CD4-positive, alpha-beta T cell treated with Interleukin-17A for 4 hours (primary cell): ENCODE measurements around the gene ZNF92.
A peak's percentile ranks its signal among the peaks of the same experiment; 100 is the strongest.
"Not testable (repeated sequence)": the region's sequence is repeated elsewhere in the genome, so short reads cannot be mapped to it uniquely, and the experiment has no call there.

Experiments used
- DNase-seq: peaks from one replicate; pipeline ENCODE4 v3.0.0-alpha.2; 2020; ENCODE audit warnings: mixed read lengths

The ZNF92 gene

DNA sequence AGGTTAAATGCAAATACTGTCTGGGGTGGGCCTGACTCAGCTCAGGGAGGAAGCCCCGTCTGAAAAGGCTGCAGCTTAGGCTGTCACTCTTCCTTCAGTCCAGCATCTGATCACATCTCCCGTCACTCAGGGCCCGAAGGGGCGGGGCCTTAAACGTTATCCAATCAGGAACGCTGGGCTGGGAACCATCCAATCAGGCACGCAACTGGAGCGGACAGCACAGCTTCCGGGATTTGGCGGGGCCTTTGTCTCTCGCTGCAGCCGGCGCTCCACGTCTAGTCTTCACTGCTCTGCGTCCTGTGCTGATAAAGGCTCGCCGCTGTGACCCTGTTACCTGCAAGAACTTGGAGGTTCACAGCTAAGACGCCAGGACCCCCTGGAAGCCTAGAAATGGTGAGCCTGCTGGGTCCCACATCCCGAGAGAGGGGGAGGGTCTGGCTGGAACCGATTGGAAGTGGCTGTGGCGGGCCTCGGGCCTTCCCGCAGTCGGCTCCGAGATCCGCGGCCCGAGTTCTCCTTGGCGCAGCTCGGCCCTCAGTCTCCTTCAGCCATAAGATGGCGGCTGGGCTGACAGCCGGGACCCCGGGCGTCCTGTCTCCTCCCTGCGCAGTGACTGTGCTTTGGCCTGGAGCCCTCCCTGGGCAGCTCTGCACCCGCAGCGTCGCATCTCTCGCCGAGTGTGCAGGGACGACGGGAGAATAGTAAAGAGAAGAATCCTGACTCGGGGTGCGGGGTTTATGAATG, at the start of gene ZNF92:
Gene ZNF92, plus strand, starts transcription at position 248 of the 744 bp plus-strand sequence. Its CDS starts 143 bp downstream, at position 391.
- DNase-seq, result peak; percentile 97

DNA sequence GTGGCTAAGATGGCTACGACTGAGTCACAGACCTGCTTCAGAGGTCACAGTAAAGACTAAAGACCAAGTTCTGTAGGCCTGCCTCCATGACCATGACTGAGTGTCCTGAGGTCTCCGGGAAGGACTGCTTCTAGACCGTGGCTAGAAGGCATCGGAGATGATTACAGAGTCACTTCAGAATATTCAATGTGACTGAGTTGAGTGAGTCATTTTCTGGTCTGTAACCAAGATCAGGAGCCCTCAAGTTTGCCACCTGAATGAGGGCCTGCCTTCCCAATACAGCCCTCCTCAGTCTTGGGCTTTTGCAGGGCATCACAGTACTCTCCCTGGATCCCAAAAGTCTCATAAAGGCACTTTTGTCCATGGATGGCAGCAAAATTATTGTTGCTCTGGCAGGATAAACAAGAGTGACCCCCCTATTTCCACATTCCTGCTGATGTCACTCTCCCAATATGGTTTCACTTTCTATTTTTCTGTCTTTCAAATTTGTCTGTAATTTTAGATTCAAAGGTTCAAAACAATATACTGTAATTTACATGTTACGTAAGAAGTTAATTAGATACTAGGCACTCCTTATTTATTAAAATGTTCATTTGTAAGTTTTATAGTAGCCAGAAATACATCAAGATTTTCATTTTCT, 47.7 kb upstream of the ZNF92 start:
- DNase-seq, result no peak

DNA sequence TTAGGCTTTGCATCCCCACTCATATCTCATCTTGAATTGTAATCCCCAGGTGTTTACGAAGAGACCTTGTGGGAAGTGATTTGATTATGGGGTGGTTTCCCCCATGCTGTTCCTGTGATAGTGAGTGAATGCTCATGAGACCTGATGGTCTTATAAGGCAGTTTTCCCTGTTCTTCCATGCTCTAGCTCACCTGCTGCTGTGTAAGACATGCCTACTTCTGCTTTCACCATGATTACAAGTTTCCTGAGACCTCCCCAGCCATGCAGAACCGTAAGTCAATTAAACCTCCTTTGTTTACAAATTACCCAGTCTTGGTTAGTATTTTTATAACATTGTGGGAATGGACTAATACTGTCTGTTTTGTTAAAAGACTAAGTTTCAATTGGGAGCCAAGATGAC, 35.3 kb upstream of the ZNF92 start:
- no peak for DNase-seq

DNA sequence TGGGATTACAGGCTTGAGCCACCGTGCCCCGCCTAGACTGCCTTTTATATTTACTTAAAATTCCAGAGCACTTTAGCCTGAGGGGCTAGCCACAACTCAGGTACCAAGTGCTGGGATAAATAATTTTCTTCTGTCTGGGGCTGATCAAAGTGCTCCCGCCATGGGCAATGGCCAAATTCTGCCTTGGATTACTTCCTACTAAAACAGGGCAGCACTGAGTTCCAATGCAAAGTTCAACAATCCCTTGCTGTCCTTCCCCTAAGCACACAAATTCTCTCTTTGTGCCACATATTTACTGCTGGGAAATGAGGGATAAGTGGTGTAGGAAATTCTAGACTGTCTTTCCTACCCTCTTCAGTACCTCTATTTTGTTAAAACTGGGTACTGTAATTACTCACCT, 34.4 kb upstream of the ZNF92 start:
- no peak for DNase-seq

DNA sequence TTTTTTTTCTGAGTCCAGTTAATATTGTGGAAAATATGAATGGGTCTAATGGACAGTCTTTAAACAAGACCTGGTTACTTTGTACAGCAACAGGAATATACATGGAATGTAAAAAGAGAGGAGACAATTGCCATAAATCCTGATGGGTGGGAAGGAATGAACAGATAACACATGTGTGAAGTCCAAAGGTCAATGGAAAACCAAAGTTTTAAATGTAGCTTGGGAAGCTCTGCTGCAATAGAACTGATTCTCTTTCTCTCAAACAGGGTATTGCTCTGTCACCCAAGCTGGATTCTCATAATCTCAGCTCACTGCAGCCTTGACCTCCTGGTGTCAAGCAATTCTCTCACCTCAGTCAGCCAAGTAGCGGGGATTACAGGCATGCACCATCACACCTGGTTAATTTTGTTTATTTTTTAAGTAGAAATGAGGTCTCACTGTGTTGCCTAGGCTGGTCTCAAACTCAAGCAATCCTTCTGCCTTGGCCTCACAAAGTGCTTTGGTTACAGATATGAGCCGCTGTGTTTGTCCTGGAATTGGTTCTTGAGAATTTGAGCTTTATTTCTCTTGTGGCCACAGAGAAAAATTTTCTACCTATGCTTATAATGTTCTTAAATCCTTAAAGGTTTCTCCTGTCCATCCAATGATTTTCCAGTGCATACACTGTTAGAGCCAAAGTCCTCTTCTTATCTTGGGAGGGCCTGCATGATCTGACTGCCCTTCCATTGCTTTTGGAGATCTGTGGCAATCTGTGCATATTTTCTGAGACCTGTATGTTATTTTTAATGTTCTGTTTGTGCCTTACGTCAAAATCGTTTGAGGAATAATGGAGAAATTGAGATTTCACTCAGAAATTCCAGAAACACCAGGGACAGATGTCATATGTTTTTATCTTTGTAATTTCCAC, 30.7 kb upstream of the ZNF92 start:
- no peak for DNase-seq

DNA sequence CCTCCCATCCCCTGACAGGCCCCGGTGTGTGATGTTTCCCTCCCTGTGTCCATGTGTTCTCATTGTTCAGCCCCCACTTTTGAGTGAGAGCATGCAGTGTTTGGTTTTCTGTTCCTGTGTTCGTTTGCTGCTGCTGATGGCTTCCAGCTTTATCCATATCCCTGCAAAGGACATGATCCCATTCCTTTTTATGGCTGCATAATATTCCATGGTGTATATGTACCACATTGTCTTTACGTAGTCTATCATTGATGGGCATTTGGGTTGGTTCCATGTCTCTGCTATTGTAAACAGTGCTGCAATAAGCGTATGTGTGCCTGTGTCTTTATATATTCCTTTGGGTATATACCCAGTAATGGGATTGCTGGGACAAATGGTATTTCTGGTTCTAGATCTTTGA, 29.1 kb upstream of the ZNF92 start:
- DNase-seq, result not testable (repeated sequence)

DNA sequence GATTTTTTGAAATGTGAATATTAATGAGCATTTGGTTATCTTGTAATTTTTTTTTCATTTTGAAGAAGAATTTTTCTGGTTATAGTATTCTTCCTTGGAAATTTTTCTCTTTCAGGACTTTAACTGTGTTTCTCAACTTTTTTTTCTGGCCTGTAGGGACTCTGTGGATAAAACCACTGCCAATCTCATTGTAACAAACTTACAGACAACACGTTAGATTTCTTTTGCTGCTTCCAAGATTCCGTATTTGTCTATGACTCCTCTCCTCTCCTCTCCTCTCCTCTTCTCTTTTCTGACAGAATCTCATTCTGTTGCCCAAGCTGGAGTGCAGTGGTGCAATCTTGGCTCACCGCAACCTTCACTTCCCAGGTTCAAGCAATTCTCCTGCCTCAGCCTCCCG, 19.4 kb upstream of the ZNF92 start:
- no peak for DNase-seq

DNA sequence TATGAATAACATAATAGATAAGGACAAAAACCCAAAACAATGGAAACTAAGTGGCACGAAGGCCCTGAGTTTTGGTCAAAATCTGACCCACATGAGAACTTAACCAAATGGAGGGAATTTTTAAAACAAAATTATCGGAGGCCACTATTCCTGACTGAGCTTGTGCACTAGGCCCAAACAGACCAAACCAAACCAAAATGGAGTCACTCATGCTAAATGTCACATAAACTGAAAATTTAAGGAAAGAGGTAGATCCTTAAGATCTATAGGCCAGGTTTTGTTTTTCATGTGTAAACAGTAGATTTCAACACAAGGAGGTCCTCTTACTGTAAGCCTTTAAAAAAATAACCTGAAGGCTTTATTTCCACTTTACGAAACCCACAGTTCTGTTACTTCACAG, 3.8 kb upstream of the ZNF92 start:
- DNase-seq, result no peak

DNA sequence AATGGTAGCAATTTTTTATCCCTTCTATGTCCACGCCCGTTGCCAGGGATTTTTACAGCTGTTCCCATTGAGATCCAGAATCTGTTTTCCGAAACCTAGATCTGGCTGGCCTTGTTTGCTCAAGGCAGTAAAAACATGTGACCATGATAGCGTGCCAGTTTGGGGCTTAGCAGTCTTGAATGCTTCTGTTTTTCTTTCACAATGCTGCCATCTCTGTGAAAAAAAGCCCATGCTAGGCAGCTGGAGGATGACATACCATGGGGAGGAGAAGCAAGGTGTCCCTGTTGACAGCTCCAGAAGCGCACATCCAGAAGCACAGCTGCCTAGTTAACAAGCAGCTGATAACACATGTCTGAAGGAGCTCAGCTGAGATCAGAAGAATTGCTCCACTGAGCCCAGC, 2.2 kb upstream of the ZNF92 start:
- DNase-seq, result no peak

DNA sequence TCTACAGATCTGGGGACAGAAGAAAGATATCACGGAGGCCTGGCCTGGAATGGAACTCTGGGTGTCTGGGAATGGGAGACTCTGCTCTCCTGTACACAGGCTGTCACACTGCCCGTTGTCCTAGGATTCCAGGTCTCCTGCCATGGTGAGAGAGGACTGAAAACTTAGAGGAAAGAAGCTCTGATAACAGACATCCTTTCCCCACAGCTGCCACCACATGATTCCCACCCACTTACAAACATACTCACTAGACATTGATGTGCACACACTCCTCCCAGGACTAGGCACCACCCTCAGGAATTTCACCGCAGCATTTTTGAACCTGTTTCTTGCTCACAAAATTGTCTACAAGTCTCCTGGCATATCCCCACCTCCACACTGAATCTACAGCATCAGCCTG, 5.7 kb downstream of the ZNF92 start:
- DNase-seq, result no peak

DNA sequence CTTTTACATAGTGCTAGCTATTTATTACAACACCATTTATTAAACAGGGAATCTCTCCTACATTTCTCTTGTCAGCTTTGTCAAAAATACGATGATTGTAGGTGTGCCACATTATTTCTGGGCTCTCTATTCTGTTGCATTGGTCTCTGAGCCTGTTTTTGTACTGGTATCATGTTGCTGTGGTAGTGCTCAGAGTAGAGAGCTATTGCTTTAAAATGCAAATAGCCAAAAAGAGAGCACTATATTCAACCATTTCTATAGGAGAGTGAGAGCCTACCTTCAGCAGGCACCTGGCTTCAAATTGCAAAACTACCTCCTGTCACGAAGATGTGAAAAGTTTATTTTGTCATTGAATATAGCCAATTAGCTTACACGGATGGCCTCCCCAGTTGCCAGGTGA, 8.1 kb downstream of the ZNF92 start:
- no peak for DNase-seq

DNA sequence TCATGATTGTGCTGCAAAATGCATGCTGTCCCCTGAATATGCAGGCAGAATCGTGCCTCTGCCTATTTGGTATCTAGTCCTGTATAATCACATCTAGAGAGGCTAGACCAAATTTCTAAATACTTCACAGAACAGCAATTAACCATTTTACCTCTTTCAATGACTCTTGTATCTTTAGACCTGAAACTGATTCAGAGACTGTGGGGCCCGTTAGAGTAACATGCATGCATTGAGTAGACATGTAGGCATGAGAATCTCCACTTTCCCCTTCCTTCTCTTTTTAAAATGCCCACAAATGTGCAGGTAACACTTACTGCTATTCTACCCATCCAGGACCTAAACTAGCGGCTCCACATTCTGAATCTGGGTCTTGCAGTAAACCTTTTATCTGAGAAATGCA, 8.8 kb downstream of the ZNF92 start:
- no peak for DNase-seq

DNA sequence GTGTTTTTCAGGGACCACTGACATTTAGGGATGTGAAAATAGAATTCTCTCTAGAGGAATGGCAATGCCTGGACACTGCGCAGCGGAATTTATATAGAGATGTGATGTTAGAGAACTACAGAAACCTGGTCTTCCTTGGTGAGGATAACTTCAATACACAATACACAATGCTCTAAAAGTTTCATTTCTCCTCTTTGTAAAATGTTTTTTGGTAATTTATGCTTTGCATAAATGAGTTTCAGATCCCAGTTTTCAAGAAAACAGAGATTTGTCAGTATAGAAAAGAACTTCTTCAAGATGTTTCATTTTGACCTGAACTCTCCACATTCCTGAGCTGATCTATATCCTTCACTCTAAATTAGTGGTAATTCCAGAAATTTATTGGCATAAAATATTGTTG, 14.2 kb downstream of the ZNF92 start:
- DNase-seq, result no peak

DNA sequence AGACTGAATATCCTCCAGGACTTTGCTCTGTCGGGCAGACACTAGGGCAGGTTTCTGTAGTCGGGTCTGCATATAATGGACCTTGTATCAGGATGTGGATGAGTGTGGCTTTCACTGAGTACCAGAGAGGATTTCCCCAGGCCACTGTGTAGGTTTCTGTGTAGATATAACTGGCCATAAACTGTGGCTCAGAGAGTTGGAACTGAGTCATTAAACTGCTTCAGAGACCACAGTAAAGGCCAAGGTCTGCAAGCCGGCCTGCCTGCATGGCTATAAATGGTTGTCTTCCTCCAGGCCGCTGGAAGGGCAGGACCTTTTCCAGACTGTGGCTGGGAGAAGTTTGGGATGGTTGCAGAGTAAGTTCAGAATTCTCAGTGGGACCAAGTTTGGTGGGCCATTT, 16.9 kb downstream of the ZNF92 start:
- no peak for DNase-seq

DNA sequence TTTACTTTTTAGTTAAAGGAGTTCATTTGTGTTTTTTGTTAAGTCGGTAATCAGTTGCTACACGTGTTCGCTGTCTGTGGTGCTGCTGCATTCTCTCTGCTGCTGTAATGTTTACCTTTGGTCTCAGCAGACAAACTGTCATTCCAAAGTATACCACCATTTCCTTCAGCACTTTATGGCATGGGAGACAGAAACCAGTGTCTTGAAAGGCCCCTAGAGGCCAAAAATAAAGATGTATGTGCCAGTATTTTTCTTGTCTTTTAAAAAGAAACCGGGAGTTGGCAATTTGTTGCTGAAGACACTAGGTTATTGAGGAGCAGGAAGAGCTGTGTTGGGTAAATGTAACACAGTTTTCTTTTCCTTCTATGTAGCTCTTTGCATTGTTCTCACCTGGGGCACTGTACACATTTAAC, 24.1 kb downstream of the ZNF92 start:
- DNase-seq, result no peak

DNA sequence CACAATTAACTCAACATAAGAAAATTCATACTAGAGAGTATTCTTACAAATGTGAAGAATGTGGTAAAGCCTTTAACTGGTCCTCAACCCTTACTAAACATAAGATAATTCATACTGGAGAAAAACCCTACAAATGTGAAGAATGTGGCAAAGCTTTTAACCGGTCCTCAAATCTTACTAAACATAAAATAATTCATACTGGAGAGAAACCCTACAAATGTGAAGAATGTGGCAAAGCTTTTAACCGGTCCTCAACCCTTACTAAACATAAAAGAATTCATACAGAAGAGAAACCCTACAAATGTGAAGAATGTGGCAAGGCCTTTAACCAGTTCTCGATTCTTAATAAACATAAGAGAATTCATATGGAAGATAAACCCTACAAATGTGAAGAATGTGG, 25.0 kb downstream of the ZNF92 start:
- DNase-seq, result not testable (repeated sequence)

DNA sequence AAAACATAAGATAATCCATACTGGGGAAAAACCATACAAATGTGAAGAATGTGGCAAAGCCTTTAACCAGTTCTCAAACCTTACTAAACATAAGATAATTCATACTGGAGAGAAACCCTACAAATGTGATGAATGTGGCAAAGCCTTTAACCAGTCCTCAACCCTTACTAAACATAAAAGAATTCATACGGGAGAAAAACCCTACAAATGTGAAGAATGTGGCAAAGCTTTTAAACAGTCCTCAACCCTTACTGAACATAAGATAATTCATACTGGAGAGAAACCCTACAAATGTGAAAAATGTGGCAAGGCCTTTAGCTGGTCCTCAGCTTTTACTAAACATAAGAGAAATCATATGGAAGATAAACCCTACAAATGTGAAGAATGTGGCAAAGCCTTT, 25.4 kb downstream of the ZNF92 start:
- not testable (repeated sequence) for DNase-seq

DNA sequence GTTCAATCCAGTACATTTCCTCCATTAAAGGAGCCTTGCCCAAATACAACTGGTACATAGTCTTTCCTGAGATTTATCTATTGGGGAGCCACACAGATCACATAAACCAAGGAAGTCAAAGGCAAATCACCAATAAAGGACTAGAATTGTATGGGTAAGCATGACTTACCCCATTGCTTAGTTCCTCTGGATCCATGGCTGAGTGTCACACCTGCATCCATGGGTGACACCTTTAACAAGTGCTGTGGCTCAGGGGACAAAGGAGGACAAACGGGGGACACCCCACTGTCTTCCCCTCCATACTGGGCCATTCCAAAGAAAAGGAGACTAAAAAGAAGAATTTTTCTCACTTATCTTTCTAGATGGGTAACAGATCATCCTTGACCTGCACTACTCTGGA, 30.4 kb downstream of the ZNF92 start:
- no peak for DNase-seq

DNA sequence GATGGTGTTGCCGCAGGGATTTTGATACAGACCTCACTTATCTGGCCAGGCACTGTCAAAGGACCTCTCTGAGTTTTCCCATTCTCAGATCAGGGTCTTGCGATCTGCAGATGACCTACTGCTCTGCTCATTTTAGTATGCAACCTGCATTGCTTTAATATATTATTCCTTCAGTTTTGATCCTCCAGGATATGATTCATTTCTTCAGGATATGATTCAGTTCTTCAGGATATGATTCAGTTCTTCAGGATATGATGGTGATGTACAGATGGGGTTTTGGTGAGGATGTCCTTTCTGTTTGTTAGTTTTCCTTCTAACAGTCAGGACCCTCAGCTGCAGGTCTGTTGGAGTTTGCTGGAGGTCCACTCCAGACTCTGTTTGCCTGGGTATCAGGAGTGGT, 33.1 kb downstream of the ZNF92 start:
- not testable (repeated sequence) for DNase-seq

DNA sequence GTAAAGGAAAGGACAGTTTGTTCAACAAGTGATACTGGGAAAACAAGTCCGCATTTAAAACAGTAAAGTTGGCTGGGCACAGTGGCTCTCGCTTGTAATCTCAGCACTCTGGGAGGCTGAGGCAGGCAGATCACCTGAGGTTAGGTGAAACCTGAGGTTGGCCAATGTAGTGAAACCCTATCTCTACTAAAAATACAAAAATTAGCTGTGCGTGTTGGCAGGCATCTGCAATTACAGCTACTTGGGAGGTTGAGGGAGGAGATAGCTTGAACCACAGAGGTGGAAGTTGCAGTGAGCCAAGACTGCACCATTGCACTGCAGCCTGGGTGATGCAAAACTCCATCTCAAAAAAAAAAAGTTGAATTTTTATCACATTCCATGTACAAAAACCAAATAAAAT, 35.7 kb downstream of the ZNF92 start:
- DNase-seq, result no peak

DNA sequence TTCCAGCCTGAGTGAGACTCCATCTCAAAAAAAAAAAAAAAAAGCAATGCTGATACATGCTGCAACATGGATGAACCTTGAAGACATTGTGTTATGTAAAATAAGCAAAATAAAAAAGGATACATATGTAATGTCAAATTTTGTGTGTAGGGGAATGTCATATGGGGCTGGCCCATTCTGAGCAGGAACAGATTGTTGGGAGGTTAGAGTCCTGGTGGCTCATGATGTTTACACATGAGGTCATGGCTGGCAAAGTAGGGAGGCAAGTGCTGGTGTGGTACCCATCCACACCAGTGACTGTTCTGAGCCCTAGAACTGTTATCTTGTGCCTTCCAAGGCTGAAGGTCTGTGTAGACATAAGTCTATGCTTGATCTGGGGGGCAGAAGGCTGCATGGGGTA, 37.6 kb downstream of the ZNF92 start:
- DNase-seq, result no peak

DNA sequence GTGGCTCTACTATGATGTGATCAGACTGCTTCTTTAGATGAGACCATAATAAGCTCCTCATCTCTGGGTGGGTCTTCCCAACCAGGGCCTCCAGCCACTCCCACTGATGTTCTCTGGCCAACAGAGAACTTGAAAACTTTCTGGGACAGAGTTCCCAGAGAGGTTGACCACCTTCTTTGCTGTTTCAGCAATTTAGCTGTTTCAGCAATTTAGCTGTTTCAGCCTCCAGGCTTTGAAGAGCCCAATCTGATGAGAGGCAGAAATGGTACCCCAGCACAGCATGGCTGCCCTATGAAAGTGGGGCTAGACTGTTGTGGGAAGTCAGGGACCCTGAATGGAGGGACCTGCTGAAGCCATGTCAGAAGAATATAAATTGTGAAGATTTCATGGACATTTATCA, 49.0 kb downstream of the ZNF92 start:
- DNase-seq, result no peak

DNA sequence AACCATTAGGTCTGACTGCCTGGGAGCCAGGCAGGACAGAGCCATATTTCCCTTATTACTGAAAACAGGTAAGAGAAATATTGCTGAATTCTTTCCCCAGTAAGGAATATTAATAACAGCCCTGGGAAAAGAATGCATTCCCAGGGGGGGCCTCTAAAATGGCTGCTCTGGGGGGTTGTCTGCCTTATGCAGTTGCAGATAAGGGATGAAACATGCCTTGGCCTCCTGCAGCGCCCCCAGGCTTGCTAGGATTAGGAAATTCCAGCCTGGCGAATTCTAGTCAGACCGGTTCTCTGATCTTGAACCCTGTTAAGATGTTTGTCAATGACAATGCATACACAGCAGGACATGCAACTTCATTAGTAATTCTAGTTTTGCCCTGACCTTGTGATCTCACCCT, 49.6 kb downstream of the ZNF92 start:
- not testable (repeated sequence) for DNase-seq
